HUES64 (cell line): ENCODE results near the gene CXCL16.

ENCODE experiments used
- H3K27ac ChIP-seq: 2 replicates; pipeline ENCODE4 v1.7.0; 2013; ENCODE audit warnings: low read depth, low read length, inconsistent platforms
- H3K27me3 ChIP-seq: 2 replicates; pipeline ENCODE4 v1.6.1; 2013; ENCODE audit warnings: mild to moderate bottlenecking, low read length; ENCODE audit not compliant: insufficient read depth
- H3K36me3 ChIP-seq: 2 replicates; pipeline ENCODE4 v1.6.1; 2013; ENCODE audit warnings: mild to moderate bottlenecking, low read length; ENCODE audit not compliant: insufficient read depth
- H3K4me1 ChIP-seq: 2 replicates; pipeline ENCODE4 v1.6.1; 2013; ENCODE audit warnings: mild to moderate bottlenecking, low read length, moderate library complexity; ENCODE audit not compliant: insufficient read depth
- H3K4me3 ChIP-seq: 2 replicates; pipeline ENCODE4 v1.5.1; 2013; ENCODE audit warnings: mild to moderate bottlenecking, low read length, moderate library complexity
- H3K9ac ChIP-seq: 2 replicates; pipeline ENCODE4 v1.6.1; 2013; ENCODE audit warnings: mild to moderate bottlenecking, low read depth, low read length
- H3K9me3 ChIP-seq: 2 replicates; pipeline ENCODE4 v1.6.1; 2013; ENCODE audit warnings: low read depth, low read length; ENCODE audit not compliant: insufficient read depth
- WGBS: fragments of 150-250, 120-280 bp; methylation state at CpG from one replicate; pipeline ENCODE4 v1.1.7; 2013; ENCODE audit warnings: missing lambda C conversion rate; 5-methylcytosine and 5-hydroxymethylcytosine counted together

The CXCL16 gene

DNA sequence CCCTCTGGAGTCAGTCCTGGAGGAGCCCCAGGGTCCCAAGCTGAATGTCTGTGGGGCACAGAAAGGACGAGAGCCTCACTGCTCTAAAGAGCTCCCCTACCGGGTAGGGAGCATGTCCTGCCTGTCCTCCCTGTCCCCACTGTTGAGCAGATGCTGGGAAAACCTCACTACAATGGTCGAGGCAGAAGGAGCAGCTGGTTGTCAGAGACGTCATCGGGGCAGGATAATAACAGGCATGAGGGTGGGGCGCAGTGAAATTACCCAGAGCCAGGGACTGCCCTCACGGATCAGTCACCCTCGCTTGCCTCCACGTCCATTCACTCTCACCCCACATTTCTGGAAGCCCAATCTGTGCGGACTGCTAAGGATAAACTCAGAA is 32.5 kb upstream of the CXCL16 start:
- no peaks in the 10 kb centered on the region for H3K9me3 ChIP-seq
- H3K4me3 ChIP-seq = no peak overlapping the region
- H3K36me3 ChIP-seq = no peaks in the 10 kb centered on the region
- no peak overlapping the region for H3K9ac ChIP-seq
- no peaks in the 10 kb centered on the region for H3K4me1 ChIP-seq
- WGBS = 80% methylated on average over 10 of the region's 10 CpGs
- H3K27ac ChIP-seq = no peak overlapping the region
- no peaks in the 10 kb centered on the region for H3K27me3 ChIP-seq

DNA sequence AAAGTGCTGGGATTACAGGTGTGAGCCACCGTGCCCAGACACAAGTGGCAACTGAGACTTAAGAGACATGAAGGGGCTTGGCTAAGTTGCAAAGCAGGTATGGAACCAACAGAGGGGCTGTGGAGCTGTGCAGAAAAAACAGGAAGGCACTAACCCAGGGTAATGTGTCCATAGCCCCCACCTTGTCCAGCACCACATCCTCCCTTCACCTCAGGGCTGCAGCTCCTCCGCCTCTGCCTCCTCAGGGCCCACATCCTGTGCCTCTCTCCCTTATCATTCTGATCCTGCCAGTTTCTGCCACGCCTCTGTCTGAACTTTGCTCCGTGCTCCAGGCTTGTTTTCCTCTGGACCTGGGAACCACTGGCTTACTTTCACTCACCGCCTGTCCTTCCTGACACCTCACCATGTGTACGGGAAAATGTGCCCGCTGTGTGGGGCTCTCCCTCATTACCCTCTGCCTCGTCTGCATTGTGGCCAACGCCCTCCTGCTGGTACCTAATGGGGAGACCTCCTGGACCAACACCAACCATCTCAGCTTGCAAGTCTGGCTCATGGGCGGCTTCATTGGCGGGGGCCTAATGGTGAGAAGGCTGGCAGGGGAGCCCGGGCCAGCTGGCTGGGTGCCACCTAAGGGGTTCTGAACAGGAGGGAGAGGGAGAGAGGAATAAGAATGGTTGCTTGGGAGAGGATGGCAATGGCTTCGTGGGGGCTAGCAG is 31.9 kb upstream of the CXCL16 start, which contains the start of gene TM4SF5:
Gene TM4SF5 (plus strand): TSS at position 368 of the 716 bp plus-strand sequence. CDS start 37 bp downstream, at position 405.
- H3K4me3 ChIP-seq = no peak within 1 kb of the TSS
- H3K9ac ChIP-seq = no peak within 1 kb of the TSS
- H3K27ac ChIP-seq = no peak within 1 kb of the TSS
- WGBS = 86% methylated on average over 13 of the region's 13 CpGs
- no peaks in the 10 kb centered on the region for H3K27me3 ChIP-seq
- no peaks in the 10 kb centered on the region for H3K4me1 ChIP-seq
- no peaks in the 10 kb centered on the region for H3K36me3 ChIP-seq
- H3K9me3 ChIP-seq = no peaks in the 10 kb centered on the region

- Histone ChIP-seq H3K27ac (no peak overlapping the region), H3K27me3 (no peaks in the 10 kb centered on the region), H3K9me3 (no peaks in the 10 kb centered on the region), H3K9ac (no peak overlapping the region), H3K36me3 (no peaks in the 10 kb centered on the region), H3K4me1 (no peaks in the 10 kb centered on the region), H3K4me3 (no peak overlapping the region)
- 97% methylated on average over 2 of the region's 2 CpGs for WGBS
Measured at GRCh38 chr17:4769628-4770027, 29.9 kb upstream of the CXCL16 start.

DNA sequence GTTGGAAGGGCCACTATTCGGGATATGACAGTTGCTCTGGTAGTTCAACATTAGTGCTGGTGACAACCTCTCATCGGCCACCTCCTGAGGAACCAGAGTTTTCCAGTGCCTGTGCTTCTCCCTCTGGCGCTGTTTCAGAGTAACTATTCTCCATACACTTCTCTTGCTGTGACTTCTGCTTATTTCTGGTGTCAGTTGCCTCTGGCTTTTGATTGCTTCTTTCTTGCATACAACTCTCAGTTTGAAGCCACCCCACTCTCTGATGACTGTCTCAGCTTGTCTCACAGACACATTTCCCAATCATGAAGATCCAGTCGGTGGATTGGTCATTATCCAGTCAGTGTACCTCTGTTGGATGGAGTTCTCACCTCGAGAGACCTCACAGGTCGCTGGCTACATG is 28.6 kb upstream of the CXCL16 start:
- H3K27ac ChIP-seq = no peak overlapping the region
- H3K36me3 ChIP-seq = no peaks in the 10 kb centered on the region
- 90% methylated on average over 6 of the region's 6 CpGs for WGBS
- no peaks in the 10 kb centered on the region for H3K27me3 ChIP-seq
- no peaks in the 10 kb centered on the region for H3K4me1 ChIP-seq
- H3K4me3 ChIP-seq = no peak overlapping the region
- H3K9ac ChIP-seq = no peak overlapping the region
- H3K9me3 ChIP-seq = no peaks in the 10 kb centered on the region

DNA sequence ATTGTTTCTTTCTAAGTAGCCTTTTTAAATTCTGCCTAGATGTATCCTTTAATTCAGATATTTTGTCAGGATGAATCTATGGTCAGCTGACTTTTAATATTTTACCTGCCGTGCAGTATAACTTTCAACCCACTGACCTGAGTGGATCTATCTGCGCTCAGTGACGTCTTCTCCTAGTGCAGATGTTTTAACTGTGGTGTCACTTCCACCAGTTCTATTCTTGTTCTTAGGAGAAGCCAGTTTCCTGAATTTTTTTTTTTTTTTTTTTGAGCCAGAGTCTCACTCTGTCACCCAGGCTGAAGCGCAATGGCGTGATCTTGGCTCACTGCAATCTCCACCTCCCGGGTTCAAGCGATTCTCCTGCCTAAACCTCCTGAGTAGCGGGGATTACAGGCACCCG is 27.0 kb upstream of the CXCL16 start:
- Histone ChIP-seq H3K27me3 (no peaks in the 10 kb centered on the region), H3K36me3 (no peaks in the 10 kb centered on the region), H3K9me3 (no peaks in the 10 kb centered on the region), H3K27ac (no peak overlapping the region), H3K9ac (no peak overlapping the region), H3K4me1 (no peaks in the 10 kb centered on the region), H3K4me3 (no peak overlapping the region)
- 97% methylated on average over 9 of the region's 9 CpGs for WGBS

GRCh38 chr17:4766201-4766600 is 26.5 kb upstream of the CXCL16 start:
- WGBS = 96% methylated on average over 3 of the region's 3 CpGs
- Histone ChIP-seq H3K4me3 (no peak overlapping the region), H3K36me3 (no peaks in the 10 kb centered on the region), H3K4me1 (no peaks in the 10 kb centered on the region), H3K27me3 (no peaks in the 10 kb centered on the region), H3K27ac (no peak overlapping the region), H3K9me3 (no peaks in the 10 kb centered on the region), H3K9ac (no peak overlapping the region)

GRCh38 chr17:4764595-4764994 is 24.9 kb upstream of the CXCL16 start:
- WGBS = 78% methylated on average over 2 of the region's 3 CpGs

DNA sequence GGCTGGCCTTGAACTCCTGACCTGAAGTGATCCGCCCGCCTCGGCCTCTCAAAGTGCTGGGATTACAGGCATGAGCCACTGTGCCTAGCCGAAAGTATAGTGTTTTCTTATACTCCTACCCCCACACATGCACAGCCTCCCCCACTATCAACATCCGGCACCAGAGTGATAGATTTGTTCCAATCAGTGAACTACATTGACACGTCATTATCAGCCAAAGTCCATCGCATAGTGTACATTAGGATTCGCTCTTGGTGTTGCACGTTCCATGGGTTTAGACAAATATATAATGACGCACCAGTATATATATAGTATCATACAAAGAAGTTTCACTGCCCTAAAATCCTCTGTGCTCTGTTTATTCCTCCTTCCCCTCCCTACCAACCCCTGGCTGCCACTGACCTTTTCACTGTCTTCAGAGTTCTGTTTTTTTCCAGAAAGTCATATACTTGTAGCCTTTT is 20.1 kb upstream of the CXCL16 start:
- Histone ChIP-seq H3K9me3 (no peaks in the 10 kb centered on the region), H3K4me1 (no peaks in the 10 kb centered on the region), H3K4me3 (no peak overlapping the region), H3K9ac (no peak overlapping the region), H3K27me3 (no peaks in the 10 kb centered on the region), H3K27ac (no peak overlapping the region), H3K36me3 (no peaks in the 10 kb centered on the region)
- 94% methylated on average over 10 of the region's 10 CpGs for WGBS

More at GRCh38 chr17:4764595-4764994, 24.9 kb upstream of the CXCL16 start:
- H3K4me3 ChIP-seq = no peak overlapping the region
- no peak overlapping the region for H3K27ac ChIP-seq
- H3K4me1 ChIP-seq = no peaks in the 10 kb centered on the region
- no peak overlapping the region for H3K9ac ChIP-seq
- H3K9me3 ChIP-seq = no peaks in the 10 kb centered on the region
- no peaks in the 10 kb centered on the region for H3K36me3 ChIP-seq
- H3K27me3 ChIP-seq = no peaks in the 10 kb centered on the region

DNA sequence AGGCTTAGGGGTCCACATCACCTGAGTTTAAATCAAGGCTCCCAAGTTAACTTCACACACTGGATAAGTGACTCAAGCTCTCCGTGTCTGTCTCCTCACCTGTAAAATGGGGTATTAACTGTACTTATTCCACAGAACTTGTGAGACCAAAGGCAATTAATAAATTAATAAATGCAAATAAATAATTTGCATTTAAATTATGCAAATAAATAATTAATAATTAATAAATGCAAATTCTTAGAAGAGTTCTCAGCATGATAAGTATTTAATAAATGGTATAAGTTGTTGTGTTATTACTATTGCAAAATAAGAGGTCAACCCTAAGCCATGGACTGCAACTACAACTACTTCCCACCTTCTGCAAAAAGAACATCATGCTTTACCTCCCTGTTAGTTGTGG is 13.7 kb upstream of the CXCL16 start:
- Histone ChIP-seq H3K4me1 (no peaks in the 10 kb centered on the region), H3K27ac (no peak overlapping the region)

GRCh38 chr17:4751932-4752331 is 12.2 kb upstream of the CXCL16 start:
- Histone ChIP-seq H3K9me3 (no peaks in the 10 kb centered on the region), H3K4me1 (no peaks in the 10 kb centered on the region), H3K27me3 (no peaks in the 10 kb centered on the region; the same call in 1 of the 2 replicates), H3K36me3 (no peaks in the 10 kb centered on the region), H3K9ac (no peak overlapping the region), H3K27ac (no peak overlapping the region), H3K4me3 (no peak overlapping the region)
- WGBS = 78% methylated on average over 5 of the region's 5 CpGs

More for the DNA sequence above, 13.7 kb upstream of the CXCL16 start:
- no peak overlapping the region for H3K9ac ChIP-seq
- no peaks in the 10 kb centered on the region for H3K9me3 ChIP-seq
- H3K4me3 ChIP-seq = no peak overlapping the region
- no peaks in the 10 kb centered on the region for H3K36me3 ChIP-seq
- no peaks in the 10 kb centered on the region; the same call in 1 of the 2 replicates for H3K27me3 ChIP-seq
- WGBS = no CpG with 5 or more reads among the region's 1 CpG

DNA sequence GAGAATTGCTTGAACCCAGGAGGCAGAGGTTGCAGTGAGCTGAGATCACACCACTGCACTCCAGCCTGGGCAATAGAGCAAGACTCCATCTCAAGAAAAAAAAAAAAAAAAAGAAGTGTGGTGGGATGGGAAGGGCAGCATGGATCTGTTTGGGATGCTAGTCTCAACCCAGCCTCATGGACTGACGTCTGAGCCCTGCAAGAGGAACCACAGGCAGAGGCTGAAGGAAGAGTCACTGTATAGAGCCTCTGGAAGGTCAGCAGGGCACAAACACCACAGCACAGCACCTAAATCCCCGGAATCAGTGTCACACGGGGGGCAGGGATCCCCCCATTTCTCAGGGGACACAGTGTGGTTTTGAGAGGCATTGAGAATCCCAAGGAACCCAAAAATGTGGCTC is 10.9 kb upstream of the CXCL16 start:
- Histone ChIP-seq H3K36me3 (no peaks in the 10 kb centered on the region), H3K4me1 (0 out of 2 replicates have a peak, but pooled peaks cover 3% of the 10 kb centered on the region), H3K9me3 (no peaks in the 10 kb centered on the region), H3K4me3 (no peak overlapping the region), H3K9ac (no peak overlapping the region), H3K27ac (no peak overlapping the region), H3K27me3 (peaks cover 9% of the 10 kb centered on the region; the same call in 1 of the 2 replicates)
- 50% methylated on average over 3 of the region's 3 CpGs for WGBS
